ENCODE results near the gene FGB.

Gene FGB

DNA sequence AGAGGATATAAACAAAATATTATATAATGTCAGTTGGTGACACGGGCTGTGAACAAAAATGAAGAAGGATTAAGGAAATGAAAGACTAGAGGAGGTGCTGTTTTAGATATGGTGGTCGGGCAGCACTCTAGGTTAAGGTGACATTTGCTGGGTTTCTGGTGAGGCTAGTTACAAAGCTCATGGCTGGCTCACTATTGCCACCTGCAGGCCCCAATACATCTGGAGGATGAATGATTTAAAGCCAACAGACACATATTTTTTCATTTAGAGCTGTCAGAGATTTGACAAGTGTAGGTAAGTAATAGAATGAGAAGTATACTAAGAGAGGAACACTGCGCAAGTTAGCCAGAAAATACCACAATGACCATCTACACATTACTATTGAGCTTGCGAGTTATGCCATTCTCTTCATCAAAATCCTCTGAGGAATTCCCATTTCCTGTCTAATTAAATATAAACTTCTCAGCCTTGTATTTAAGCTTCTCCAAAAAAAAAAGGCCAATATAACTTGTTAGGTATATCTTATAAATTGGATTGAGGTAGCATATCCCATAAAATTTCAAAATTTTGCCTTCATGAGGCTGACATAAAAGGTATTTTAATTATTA, 56.0 kb downstream of the FGB start:
- peak in 41 of 58 donors; percentile 1 to 67 (median 27) for DNase-seq

GRCh38 chr4:154620111-154620510, 57.3 kb downstream of the FGB start:
- DNase-seq: no peak
